ENCODE data around the gene HOXD9. TPM values are rescaled to one million over a fixed set of nuclear protein-coding genes. Genes with fewer than 3 reads are reported as not detected.
A peak's percentile ranks its signal among the peaks of the same experiment; 100 is the strongest.

Gene HOXD9
- total RNA-seq, 1 donor from 2014 or later = 12.5 TPM

GRCh38 chr2:176124947-176125771, 2.6 kb downstream of the HOXD9 start:
- Histone ChIP-seq H3K27ac (peak overlapping the region; percentile 77), H3K4me1 (peaks cover 11% of the 10 kb centered on the region), H3K27me3 (peaks cover under 1% of the 10 kb centered on the region), H3K9me3 (no peaks in the 10 kb centered on the region), H3K4me3 (peak overlapping the region in 1 of 2 donors; percentile 33), H3K36me3 (no peaks in the 10 kb centered on the region)
- intact Hi-C loops (cut with DNase I) = loop anchor here (5.0 to 10.0 kb wide), 3 partner anchors 512 to 1020 kb away; no protein-coding TSS in a partner anchor
- TF ChIP-seq POLR2A (IDR thresholded peaks at IDR 0.05) (no peak), POLR2AphosphoS5 (IDR thresholded peaks at IDR 0.05; ENCODE audit: insufficient read depth in 1 of 2, low read depth in 1 of 2) (no peak)
- TF ChIP-seq, protein P1, sequence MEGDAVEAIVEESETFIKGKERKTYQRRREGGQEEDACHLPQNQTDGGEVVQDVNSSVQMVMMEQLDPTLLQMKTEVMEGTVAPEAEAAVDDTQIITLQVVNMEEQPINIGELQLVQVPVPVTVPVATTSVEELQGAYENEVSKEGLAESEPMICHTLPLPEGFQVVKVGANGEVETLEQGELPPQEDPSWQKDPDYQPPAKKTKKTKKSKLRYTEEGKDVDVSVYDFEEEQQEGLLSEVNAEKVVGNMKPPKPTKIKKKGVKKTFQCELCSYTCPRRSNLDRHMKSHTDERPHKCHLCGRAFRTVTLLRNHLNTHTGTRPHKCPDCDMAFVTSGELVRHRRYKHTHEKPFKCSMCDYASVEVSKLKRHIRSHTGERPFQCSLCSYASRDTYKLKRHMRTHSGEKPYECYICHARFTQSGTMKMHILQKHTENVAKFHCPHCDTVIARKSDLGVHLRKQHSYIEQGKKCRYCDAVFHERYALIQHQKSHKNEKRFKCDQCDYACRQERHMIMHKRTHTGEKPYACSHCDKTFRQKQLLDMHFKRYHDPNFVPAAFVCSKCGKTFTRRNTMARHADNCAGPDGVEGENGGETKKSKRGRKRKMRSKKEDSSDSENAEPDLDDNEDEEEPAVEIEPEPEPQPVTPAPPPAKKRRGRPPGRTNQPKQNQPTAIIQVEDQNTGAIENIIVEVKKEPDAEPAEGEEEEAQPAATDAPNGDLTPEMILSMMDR (IDR thresholded peaks at IDR 0.05) = no peak
- no peak for DNase-seq (ENCODE audit: extremely low spot score in 2 of 2)

- Histone ChIP-seq H3K36me3 (no peaks in the 10 kb centered on the region), H3K27me3 (peaks cover 5% of the 10 kb centered on the region), H3K4me1 (peaks cover 11% of the 10 kb centered on the region), H3K9me3 (no peaks in the 10 kb centered on the region), H3K27ac (peak overlapping the region; percentile 77), H3K4me3 (no peak overlapping the region)
- intact Hi-C loops (cut with DNase I) = loop anchor here (5.0 to 10.0 kb wide), 2 partner anchors 512 to 1019 kb away; no protein-coding TSS in a partner anchor
- no peak for TF ChIP-seq POLR2AphosphoS5 (IDR thresholded peaks at IDR 0.05; ENCODE audit: insufficient read depth in 1 of 2, low read depth in 1 of 2)
- TF ChIP-seq, protein P1 (IDR thresholded peaks at IDR 0.05) = no peak
- no peak for TF ChIP-seq POLR2A (IDR thresholded peaks at IDR 0.05)
- DNase-seq (ENCODE audit: extremely low spot score in 2 of 2) = no peak
Observed at GRCh38 chr2:176125772-176126054, 3.2 kb downstream of the HOXD9 start.

GRCh38 chr2:176126929-176127773, 4.6 kb downstream of the HOXD9 start:
- no peak overlapping the region for H3K4me3 ChIP-seq
- no peaks in the 10 kb centered on the region for H3K36me3 ChIP-seq
- H3K27me3 ChIP-seq = peaks cover 5% of the 10 kb centered on the region
- no peaks in the 10 kb centered on the region for H3K9me3 ChIP-seq
- TF ChIP-seq POLR2AphosphoS5 (IDR thresholded peaks at IDR 0.05; ENCODE audit: insufficient read depth in 1 of 2, low read depth in 1 of 2) (peak in 1 of 2 donors; percentile 60), POLR2A (IDR thresholded peaks at IDR 0.05) (no peak)
- TF ChIP-seq, protein P1 (IDR thresholded peaks at IDR 0.05) = peak; percentile 55 to 85 (median 64)
- intact Hi-C loops (cut with DNase I) = loop anchor here (5.0 to 10.0 kb wide), 2 partner anchors 510 to 1018 kb away; no protein-coding TSS in a partner anchor
- peak overlapping the region; percentile 83 for H3K27ac ChIP-seq
- no peak for DNase-seq (ENCODE audit: extremely low spot score in 2 of 2)
- peaks cover 13% of the 10 kb centered on the region for H3K4me1 ChIP-seq

DNA sequence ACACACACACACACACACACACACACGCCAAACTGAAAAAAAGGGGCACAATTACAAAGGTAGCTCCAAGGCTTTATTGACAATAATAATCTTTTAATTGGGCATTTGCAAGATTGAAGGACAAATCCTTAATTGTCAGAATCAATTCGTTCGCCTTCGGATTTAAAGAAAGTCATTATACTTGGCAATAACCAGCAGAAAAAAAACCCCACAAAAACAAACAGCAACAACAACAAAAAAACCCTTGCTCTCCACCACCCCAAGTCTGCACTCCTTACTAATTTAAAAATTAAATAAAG, 5.2 kb downstream of the HOXD9 start:
- TF ChIP-seq POLR2A (IDR thresholded peaks at IDR 0.05) (no peak), POLR2AphosphoS5 (IDR thresholded peaks at IDR 0.05; ENCODE audit: insufficient read depth in 1 of 2, low read depth in 1 of 2) (no peak)
- H3K9me3 ChIP-seq = no peaks in the 10 kb centered on the region
- DNase-seq (ENCODE audit: extremely low spot score in 2 of 2) = no peak
- H3K27me3 ChIP-seq = peaks cover 5% of the 10 kb centered on the region
- peak overlapping the region; percentile 46 to 58 for H3K4me3 ChIP-seq
- peak overlapping the region; percentile 83 for H3K27ac ChIP-seq
- H3K36me3 ChIP-seq = no peaks in the 10 kb centered on the region
- H3K4me1 ChIP-seq = peaks cover 17% of the 10 kb centered on the region
- intact Hi-C loops (cut with DNase I) = loop anchor here (5.0 to 10.0 kb wide), 2 partner anchors 510 to 1017 kb away; no protein-coding TSS in a partner anchor

DNA sequence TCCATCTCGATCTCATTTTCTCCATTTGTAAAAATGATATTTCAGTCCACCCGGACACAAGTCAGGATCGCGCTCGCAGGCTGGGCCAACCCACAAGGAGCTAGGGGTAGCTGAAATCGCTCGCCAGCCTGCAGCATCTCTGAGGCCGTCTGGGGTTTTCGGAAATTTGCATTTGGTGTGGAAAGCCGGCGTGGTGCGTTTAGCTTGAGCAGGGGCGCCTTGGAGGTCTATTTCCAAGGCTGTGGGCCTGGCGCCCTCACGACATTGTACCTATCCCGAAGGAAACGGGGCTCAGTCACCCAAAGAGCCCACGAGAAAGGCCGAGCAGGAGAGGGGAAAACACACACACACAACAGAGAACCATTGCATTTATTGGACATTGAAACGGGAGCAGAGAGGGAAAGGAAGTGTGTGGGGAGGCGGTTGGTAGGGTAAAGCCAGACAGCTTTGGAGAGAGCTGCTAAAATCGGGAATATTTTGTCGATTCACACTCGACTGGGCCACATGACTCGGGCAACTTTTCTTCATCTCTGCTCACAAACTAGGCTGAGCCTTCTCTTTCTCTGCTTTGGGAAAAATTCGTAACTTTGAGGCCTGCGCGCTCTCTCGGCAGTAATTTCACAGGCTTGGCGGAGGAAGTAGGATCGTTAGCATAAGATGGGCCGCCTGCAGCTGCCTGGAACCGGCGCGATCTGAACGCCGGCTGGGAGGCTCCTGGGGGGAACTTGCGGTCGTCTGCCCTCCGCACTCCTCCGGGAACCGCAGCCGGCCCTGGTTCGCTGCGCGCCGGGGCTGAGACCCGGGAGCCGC, 5.9 kb downstream of the HOXD9 start:
- H3K27me3 ChIP-seq = peaks cover 5% of the 10 kb centered on the region
- intact Hi-C loops (cut with DNase I) = loop anchor here (5.0 to 10.0 kb wide), 2 partner anchors 509 to 1016 kb away; no protein-coding TSS in a partner anchor

More for the DNA sequence above, 5.9 kb downstream of the HOXD9 start:
- DNase-seq (ENCODE audit: extremely low spot score in 2 of 2) = no peak
- TF ChIP-seq, protein P1 (IDR thresholded peaks at IDR 0.05) = no peak
- peak in 1 of 2 donors; percentile 39 for TF ChIP-seq POLR2AphosphoS5 (IDR thresholded peaks at IDR 0.05; ENCODE audit: insufficient read depth in 1 of 2, low read depth in 1 of 2)
- peak overlapping the region; percentile 46 to 58 for H3K4me3 ChIP-seq
- H3K27ac ChIP-seq = peak overlapping the region; percentile 83
- no peaks in the 10 kb centered on the region for H3K36me3 ChIP-seq
- H3K9me3 ChIP-seq = no peaks in the 10 kb centered on the region
- peaks cover 17% of the 10 kb centered on the region for H3K4me1 ChIP-seq
